ENCODE data around the gene SP2.

Gene SP2

GRCh38 chr17:47860386-47860785 is 35.6 kb upstream of the SP2 start:
- no peak for DNase-seq (ENCODE audit: low read depth)
- TF ChIP-seq, protein P1, sequence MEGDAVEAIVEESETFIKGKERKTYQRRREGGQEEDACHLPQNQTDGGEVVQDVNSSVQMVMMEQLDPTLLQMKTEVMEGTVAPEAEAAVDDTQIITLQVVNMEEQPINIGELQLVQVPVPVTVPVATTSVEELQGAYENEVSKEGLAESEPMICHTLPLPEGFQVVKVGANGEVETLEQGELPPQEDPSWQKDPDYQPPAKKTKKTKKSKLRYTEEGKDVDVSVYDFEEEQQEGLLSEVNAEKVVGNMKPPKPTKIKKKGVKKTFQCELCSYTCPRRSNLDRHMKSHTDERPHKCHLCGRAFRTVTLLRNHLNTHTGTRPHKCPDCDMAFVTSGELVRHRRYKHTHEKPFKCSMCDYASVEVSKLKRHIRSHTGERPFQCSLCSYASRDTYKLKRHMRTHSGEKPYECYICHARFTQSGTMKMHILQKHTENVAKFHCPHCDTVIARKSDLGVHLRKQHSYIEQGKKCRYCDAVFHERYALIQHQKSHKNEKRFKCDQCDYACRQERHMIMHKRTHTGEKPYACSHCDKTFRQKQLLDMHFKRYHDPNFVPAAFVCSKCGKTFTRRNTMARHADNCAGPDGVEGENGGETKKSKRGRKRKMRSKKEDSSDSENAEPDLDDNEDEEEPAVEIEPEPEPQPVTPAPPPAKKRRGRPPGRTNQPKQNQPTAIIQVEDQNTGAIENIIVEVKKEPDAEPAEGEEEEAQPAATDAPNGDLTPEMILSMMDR (IDR thresholded peaks at IDR 0.05; ENCODE audit: insufficient read depth, low read depth, low read length, missing control alignments) = no peak
- H3K4me3 ChIP-seq (ENCODE audit: low read length) = no peak overlapping the region

GRCh38 chr17:47862621-47863440 is 33.2 kb upstream of the SP2 start:
- TF ChIP-seq, protein P1 (IDR thresholded peaks at IDR 0.05; ENCODE audit: insufficient read depth, low read depth, low read length, missing control alignments) = no peak
- no peak overlapping the region for H3K4me3 ChIP-seq (ENCODE audit: low read length)
- peak; percentile 88 for DNase-seq (ENCODE audit: low read depth)

DNA sequence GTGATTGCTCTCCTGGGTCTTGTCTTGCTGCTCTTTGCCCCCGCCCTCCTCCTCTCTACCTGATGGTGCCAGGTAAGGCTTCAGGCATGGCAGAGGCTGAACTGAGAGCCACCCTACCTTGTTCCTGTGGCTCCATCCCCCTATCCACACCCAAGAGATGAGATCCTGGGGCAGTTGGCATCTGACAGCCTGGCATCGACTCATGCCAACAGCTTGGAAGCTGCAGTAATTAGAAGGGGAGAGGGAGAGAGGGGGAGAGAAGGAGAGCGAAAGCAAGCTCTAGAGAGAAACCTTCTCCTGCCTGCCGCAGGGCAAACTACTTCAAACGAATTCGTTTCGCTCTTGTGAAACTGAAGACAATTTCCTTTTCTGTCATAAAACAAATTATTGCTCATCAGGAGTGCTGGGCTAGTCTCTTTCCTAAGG is 31.2 kb upstream of the SP2 start:
- peak; percentile 90 for DNase-seq (ENCODE audit: low read depth)
- TF ChIP-seq, protein P1 (IDR thresholded peaks at IDR 0.05; ENCODE audit: insufficient read depth, low read depth, low read length, missing control alignments) = no peak
- H3K4me3 ChIP-seq (ENCODE audit: low read length) = no peak overlapping the region

DNA sequence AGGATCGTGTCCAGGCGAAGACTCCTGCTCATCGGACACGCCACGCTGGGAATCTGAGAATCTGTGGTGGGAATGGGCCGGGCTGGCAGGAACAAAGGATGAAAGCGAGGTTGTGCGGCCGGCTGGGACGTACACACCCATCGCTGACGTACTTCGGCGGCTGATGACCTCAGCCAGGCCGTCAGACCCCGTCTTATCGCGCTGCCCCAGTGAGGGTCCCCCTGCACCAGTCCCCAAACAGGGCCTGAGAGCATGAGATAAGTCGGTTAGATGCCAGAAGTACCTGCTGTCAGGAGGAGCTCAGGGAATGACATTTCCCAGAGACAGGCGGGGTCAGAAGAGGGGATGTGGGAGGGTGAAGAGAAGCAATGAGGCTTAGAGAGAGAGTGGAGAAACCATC is 29.1 kb upstream of the SP2 start:
- no peak overlapping the region for H3K4me3 ChIP-seq (ENCODE audit: low read length)
- peak; percentile 48 for DNase-seq (ENCODE audit: low read depth)
- TF ChIP-seq, protein P1 (IDR thresholded peaks at IDR 0.05; ENCODE audit: insufficient read depth, low read depth, low read length, missing control alignments) = no peak

DNA sequence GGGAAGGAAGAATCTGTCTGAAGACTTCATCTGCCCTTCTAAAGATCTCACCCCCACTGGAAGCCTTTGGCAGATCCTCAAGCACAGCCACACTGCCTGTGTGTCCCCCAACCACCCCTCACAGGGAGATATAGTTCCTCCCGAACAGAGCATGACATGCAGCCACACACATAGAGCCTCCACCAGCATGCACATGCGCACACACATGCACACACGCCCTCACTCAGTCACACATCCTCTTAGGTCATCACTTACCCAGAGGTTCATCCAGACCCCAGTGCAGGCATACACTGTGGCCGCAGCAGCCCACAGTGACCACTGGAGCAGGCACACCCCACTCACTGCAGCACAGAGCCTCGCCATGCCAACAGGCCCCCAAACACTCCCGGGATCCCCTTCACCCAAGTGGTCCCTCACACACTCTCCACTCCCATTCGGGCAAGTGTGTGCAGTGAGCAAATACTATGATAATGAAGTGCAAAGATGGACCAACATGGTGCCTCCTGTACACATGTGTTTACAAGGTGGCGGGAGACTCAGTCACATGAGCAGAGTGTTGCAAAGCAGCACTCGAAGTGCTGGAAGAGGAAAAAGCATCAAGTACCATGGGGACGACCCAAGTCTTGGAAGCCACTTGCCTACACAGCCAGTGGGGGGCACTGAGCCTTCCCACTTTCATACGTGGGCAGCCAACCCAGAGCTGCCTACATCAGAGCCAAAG is 28.1 kb upstream of the SP2 start:
- DNase-seq (ENCODE audit: low read depth) = no peak
- TF ChIP-seq, protein P1 (IDR thresholded peaks at IDR 0.05; ENCODE audit: insufficient read depth, low read depth, low read length, missing control alignments) = no peak
- no peak overlapping the region for H3K4me3 ChIP-seq (ENCODE audit: low read length)

DNA sequence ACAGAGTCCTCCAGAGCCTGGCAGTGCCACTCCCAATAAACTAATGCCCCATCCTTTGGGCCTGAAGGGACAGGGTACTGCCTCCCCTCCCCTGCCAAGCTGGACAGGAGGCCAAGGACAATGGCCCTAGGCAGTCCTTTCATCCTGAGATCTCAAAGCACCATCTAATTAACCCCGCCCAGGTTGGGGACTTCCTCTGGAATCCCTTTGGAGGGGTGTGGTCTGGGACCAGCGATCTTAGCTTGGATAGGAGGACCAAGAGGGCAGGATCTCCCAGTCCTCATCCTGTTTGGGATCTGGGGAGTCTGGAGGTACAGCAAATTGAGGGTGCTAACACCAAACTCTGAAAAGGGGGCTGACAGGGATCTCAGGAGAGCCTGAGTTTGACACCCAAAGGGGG is 26.9 kb upstream of the SP2 start:
- TF ChIP-seq, protein P1 (IDR thresholded peaks at IDR 0.05; ENCODE audit: insufficient read depth, low read depth, low read length, missing control alignments) = no peak
- H3K4me3 ChIP-seq (ENCODE audit: low read length) = no peak overlapping the region
- DNase-seq (ENCODE audit: low read depth) = no peak

All from epithelial cell of esophagus (primary cell).